Stimulated activated CD8-positive, alpha-beta memory T cell treated with anti-CD3 and anti-CD28 coated beads, Interleukin-7, amount 100 ng/mL, for 48 hours (primary cell): Measurements from ENCODE around the gene MYH6.
"Not testable (repeated sequence)": the region's sequence is repeated elsewhere in the genome, so short reads cannot be mapped to it uniquely, and the experiment has no call there.

ENCODE experiments used
- DNase-seq, 2 donors: peaks; one replicate each; pipeline ENCODE4 v3.0.0-alpha.2; 2020; ENCODE audit warnings: low read depth in 1 of 2; ENCODE audit errors: extremely low read depth in 1 of 2

MYH6 gene

GRCh38 chr14:23399591-23399990 is 8.5 kb downstream of the MYH6 start:
- no peak for DNase-seq

GRCh38 chr14:23399136-23399535 is 8.9 kb downstream of the MYH6 start:
- no peak for DNase-seq

- no peak for DNase-seq
These were observed 9.7 kb downstream of the MYH6 start for GRCh38 chr14:23398348-23398747.

- no peak for DNase-seq
These were observed 11.2 kb downstream of the MYH6 start for GRCh38 chr14:23396781-23397407.

- DNase-seq, result no peak
These were observed 11.9 kb downstream of the MYH6 start for GRCh38 chr14:23396126-23396525.

- no peak for DNase-seq
These were observed 15.5 kb downstream of the MYH6 start for GRCh38 chr14:23392613-23393012.

GRCh38 chr14:23389871-23390270 is 18.2 kb downstream of the MYH6 start:
- DNase-seq, result not testable (repeated sequence)

- DNase-seq, result no peak
These were observed 18.7 kb downstream of the MYH6 start for GRCh38 chr14:23389396-23389795.

- no peak for DNase-seq
These were observed 19.1 kb downstream of the MYH6 start for GRCh38 chr14:23388996-23389395.

- no peak for DNase-seq
These were observed 19.9 kb downstream of the MYH6 start for GRCh38 chr14:23387916-23388882.

- DNase-seq, result no peak
These were observed 21.1 kb downstream of the MYH6 start for GRCh38 chr14:23386999-23387398.

- DNase-seq, result not testable (repeated sequence)
These were observed 21.8 kb downstream of the MYH6 start for GRCh38 chr14:23386266-23386657.

- no peak for DNase-seq
These were observed 22.3 kb downstream of the MYH6 start for GRCh38 chr14:23385642-23386265.

GRCh38 chr14:23385244-23385641 is 22.8 kb downstream of the MYH6 start:
- DNase-seq, result no peak

GRCh38 chr14:23384364-23385080 is 23.6 kb downstream of the MYH6 start:
- no peak for DNase-seq

GRCh38 chr14:23382731-23383440 is 25.2 kb downstream of the MYH6 start:
- DNase-seq, result no peak

GRCh38 chr14:23382276-23382675 is 25.8 kb downstream of the MYH6 start:
- DNase-seq, result no peak

GRCh38 chr14:23381871-23382270 is 26.2 kb downstream of the MYH6 start:
- no peak for DNase-seq

- no peak for DNase-seq
These were observed 27.1 kb downstream of the MYH6 start for GRCh38 chr14:23380976-23381375.

- DNase-seq, result no peak
These were observed 27.7 kb downstream of the MYH6 start for GRCh38 chr14:23380197-23380914.
